HuH-7.5 (cell line): ENCODE results near the gene PSIP1.
"Not testable (repeated sequence)": the region's sequence is repeated elsewhere in the genome, so short reads cannot be mapped to it uniquely, and the experiment has no call there.

ENCODE experiments used
- DNase-seq: peaks from one replicate; pipeline ENCODE4 v3.0.0; 2011; ENCODE audit warnings: low spot score

PSIP1 gene

DNA sequence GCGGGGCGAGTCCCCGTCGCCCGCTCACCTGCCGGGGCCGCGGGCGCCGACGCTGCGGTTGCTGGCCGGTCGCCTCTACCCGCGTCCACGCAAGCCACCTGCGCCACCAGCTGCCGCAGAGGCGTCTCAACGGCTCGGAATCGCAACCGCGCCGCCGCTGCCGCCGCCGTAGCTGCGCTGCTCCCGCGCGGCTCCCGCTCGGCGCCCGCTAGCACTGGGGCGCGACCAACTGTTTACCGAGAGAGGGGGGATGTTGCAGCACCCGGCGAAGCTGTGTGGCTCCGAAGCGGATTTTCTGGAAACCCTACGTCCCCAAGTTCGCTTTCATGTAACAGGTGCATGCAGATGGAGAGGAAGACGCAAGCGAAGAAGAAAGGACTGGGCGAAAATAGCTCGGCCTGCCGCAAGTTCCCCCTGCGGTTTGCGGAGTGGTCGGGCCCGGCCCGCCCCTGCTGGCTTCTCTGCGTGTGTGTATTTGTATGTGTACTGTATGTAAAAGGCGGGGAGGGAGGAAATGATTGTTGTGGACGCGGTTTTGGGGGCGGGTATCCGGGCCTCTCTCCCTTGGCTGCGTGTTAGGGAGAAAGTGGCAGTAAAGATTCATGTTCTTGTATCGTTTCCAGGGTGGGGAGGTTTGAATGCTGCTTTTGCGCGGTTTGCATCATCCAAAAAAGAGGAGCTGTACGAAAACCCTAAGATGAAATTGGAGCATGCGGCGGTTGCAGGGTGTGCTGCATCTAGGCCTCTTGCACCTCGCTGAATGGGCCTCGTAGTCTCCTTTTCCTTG, at the start of gene PSIP1:
TSS of gene PSIP1 (minus strand) at position 182 of the 787 bp plus-strand sequence. CDS start 782 bp downstream, outside the sequence.
- DNase-seq: peak; percentile 49

DNA sequence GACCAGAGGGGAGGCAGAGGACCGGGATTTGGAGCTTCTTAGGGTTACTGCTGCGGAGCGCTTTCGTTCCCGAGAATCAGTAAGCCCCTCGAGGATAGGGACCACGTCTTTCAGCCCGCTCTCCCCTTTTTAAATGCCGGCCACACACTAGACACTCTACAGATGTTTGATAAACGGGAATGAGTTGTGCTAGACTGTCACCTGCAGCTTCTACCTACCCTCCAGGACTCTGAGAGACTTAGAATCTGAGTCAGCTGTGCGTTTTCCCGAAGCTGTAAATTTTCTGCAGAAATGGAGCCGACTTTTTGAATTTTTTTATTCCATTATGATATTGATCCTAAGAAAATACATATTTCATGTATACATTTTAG, 42.7 kb upstream of the PSIP1 start:
- DNase-seq: no peak

DNA sequence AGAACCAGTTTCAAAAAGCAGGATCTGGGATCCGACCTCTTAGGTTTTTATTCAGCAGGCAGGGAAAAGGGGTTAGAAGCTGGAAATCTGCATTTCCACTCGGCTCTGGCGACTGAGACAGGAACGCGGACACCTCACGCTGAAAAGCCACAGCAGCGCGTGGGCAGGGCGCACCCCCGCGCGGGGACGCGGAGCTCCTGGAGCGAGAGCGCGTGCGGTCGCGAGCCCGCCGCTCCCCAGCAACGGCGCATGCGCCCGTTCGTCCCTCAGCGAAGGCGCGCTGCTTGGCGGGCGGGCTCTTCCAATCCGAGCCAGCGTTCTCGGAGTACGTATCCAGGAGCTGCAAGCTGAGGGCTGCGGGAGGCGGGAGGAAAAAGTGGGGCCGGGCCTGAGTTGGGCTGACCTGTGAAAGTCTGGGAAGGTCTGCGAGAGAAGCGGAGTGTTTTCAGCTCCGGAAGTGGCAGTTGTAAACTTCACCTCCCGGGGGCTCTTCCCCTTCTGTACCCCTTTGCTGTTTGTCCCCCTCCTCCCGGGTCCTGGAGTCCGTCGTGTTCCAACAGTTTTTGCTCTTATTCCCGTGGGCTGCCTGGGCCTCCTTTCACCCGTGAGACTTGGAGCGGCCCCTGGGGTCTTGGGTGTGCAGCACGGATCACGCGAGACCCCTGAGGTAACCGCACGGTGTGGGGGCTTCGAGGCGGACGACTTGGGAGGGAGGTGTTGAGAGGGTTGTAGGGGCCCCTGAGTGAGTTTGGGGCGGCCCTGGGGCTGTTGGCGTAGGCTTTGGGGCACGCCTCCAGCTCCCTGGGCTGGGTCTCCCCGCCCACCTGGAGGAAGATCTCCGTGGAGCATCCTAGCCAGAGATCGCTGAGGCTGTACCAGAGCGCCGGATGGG, 42.1 kb upstream of the PSIP1 start, which contains the start of gene CCDC171:
TSS of gene CCDC171 (plus strand) at position 408 of the 892 bp plus-strand sequence. CDS start 11,046 bp downstream, outside the sequence.
- DNase-seq: peak; percentile 81

DNA sequence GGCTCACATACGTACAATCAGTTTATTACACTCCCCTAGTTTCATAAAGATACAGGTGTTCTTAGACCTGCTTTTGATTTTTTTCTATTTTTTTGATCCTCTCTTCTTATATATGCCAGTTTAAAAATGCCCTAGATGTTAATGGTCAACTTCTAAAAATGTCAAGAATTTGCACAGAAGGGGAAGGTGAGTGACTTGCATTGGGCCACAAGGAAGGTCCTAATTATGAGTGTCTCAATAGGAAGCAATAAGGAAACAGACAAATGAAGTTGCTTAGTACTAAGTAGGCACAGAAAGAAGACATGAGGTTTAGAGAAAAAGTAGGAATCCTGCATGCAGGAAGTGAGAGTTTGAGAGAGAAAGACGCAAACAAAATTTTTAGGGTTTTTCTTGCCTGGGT, 38.8 kb upstream of the PSIP1 start:
- no peak for DNase-seq

DNA sequence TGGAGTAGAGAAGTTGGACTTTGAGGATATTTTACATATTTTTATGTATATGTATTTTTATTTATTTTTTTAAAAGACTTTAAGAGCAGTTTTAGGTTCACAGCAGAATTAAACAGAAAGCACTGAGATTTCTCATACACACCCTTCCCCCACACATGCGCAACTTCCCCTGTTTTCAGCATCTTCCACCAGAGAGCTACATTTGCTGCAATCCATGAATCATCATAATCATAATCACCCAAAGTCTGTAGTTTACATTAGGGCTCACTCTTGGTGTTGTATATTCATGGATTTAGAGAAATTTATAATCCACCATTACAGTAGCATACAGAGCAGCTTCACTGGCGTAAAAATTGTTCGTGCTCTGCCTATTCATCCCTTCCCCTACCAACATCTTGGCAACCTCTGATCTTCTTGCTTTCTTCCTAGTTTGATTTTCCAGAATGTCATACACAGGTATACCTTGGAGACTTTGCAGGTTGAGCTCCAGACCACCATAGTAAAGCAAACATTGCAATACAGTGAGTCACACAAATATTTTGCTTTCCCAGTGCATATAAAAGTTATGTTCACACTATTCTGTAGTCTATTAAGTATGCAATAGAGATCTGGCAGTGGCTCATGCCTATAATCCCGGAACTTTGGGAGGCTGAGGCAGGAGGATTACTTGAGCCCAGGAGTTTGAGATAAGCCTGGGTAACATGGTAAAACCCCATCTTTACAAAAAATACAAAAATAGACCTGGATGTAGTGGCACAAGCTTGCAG, 32.5 kb upstream of the PSIP1 start:
- no peak for DNase-seq

DNA sequence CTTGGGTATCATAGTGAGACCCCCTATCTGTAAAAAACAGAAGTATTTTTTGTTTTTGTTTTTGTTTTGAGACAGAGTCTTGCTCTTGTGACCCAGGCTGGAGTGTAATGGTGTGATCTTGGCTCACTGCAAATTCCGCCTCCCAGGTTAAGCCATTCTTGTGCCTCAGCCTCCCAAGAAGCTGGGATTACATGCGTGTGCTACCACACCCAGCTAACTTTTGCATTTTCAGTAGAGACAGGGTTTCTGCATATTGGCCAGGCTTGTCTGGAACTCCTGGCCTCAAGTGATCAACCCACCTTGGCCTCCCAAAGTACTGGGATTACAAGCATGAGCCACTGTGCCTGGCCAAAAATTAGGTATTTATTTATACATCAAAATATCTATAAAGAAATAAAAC, 31.9 kb upstream of the PSIP1 start:
- DNase-seq: no peak

DNA sequence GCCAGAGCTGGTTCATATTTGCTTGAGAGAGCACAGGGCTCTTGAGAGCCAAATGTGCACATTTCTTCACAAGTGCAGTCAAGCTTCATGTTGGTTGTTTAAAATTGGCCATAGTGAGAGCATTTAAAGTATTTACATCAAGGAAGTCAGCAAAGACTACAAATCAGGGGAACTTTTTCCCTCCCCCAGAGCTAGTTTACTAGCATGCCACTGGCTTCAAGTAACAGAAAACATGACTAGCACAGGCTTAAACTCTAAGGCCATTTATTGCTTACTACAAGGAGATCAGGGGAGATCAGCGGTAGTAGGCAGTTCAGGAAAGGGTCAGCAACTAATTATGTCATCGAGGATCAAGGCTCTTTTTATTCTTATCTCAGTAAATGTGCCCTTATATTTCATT, 31.1 kb upstream of the PSIP1 start:
- DNase-seq: no peak

DNA sequence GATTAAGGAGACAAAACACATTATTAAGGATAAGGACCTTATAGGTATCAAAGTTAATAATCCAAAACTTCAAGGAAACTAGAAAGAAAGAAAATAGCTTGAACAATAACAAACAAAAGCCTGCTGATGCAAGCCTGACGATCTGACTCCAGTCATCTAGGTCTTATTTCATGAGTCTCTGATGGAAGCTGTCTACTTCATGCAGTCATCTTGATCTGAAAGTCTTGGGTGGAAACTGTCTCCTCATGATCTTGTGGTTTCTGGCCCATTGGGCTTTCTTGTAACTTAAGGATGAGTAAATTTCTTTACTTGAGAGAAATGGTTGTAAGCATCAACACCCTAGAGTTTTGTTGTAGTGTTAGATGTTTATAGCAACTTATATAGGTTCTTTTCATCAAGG, 20.6 kb upstream of the PSIP1 start:
- DNase-seq: no peak

DNA sequence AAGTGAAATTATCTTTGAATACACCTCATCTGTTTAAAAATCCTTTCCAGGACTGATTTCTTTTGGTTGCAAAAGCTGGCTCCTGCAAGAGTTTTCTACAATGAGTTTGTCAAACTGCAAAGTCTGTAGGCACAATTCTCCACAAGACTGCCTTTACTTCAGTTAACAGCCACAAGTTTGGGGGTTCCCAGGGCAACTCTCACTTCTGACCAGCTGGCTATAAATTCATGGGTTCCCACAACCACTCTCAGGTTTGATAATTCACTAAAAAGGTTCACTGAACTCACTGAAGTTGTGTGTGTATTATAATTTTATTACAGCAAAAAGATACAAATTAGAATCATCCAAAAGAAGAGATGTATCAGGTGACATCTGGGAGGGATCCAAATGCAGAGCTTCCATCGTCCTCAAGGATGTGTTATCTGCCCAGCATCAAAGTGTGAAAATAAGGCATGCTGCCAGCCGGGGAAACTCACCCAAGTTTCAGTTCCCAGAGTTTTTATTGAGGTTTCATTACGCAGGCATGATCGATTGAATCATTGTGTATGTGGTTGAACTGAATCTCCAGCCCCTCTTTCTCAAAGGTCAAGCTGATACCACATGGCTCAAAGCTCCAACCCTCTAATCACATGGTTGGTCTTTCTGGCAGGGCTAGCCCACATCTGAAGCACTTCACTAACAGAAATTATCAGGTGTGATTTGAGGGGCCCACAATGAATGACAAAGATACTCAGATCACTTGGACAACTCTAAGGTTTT, 19.0 kb upstream of the PSIP1 start:
- DNase-seq: no peak

DNA sequence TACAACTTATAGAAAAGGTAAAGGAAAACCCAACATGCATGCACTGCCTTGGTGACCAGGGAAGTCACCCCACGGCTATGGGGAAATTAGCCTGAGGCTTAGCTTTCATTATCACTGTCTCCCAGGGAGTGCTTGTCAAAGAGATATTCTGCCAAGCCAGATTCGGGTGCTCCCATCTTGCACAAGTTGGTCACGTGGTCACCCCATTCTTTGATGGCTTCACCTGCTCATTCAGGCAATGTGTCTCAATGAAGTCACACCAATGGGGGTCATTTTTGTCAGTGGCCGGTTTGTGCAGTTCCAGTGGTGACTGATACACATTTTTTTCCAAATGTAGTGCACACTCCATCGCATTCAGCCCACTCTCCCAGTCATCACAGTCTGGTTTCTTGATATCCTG, 16.3 kb upstream of the PSIP1 start:
- DNase-seq: not testable (repeated sequence)

DNA sequence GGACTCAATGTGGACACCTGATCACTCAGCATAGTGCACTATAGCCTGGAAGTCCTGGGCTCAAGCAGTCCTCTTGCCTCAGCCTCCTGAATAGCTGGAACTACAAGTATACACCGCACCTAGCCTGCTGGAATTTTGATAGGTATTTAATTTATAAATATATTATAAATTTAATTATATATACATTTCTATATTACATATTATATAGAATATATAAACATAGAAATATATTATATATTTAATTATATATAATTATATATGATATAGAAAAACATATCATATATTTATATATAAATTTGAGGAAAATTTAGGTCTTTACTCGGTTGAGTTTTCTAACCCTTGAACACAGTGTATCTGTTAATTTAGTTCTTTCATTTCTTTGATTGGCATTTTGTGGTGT, 15.2 kb upstream of the PSIP1 start:
- DNase-seq: no peak

DNA sequence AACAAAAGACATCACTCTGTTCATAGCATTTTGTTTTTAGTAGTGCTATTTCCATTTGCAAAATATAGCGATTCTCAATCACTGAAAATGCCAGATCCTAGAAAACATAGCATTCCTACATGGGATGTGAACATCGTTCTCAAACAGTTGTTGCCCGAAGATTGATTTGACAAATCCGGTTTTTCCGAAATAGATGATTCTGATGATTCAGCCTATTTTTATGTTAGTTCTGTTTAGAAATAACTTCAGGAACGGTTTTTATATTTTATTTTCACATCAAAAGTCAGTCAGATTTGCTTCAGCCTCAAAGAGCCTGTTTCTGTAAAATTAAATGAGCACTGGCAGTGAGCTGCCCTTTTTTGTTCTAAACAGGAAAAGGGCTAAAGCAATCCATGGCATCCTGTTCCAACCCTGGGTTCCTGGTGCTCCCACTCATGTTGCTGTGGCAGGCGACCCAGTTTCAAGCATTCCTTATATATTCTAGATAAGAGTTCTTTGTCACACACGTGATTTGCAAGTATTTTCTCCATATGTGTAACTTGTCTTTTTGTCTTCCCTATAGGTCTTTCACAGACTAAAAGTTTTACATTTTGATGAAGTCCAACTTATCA, 14.2 kb upstream of the PSIP1 start:
- DNase-seq: no peak

DNA sequence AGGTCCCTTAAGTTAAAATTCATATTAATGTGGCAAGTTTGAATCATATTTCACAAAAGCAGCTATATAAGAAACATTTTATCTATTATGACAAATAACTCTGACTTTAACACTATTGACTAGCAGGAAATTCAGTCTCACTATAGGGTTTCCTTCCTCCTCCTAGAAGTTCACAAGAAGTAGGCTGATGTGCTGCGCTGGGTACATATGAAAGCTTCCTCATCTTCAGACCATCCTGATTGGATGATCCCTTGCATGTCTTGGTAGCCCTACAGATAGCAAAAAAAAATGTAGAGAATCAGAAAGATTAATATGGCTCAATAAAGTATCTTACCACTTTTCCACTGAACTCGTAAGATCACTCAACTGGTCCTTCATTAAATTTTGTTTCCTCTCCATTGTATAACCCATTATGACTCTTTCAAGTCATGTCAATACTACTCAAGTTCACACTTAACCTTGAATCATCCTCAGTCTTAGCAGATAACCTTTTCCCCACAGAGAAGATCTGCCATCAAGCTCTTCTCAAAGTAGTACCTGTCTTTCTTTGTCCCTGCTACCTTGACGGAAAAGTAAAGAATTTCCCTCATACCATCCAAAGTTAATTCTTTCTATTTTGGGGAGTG, 11.5 kb upstream of the PSIP1 start:
- DNase-seq: no peak

DNA sequence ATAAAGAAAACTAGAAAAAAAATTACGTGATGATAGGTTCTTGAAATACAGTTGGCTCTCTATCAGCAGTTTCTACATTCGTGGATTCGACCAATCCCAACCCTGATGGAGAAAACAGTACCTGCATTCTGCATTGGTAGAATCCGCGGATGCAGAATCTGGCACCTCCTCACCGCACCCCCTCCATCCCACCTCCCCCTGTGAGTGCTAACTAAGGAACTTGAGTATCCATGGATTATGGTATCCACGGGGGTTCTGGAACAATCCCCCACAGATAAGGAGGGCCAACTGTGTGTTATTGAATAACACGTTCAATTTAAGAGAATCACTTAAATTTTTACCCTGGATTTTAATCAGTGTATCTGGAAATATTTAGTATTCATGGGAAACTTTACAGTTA, 10.5 kb upstream of the PSIP1 start:
- no peak for DNase-seq

DNA sequence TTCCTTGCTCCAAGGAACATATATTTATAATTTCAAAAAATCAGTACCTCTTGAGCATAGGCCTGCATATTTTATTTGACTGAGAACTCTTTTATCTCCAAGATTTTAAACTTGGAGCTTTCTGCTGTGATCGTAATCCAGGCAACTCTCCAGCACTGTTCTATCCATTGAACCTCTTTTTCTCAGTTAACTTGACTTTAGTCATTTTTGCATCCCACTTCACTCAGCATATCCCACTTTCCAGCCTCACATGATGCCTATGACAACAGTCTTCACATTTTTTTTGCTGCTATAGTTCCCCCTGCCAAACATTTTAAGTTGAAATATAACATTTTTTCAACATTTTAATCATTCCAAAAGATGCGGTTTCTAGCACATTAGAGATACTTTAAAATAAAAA, 9.1 kb upstream of the PSIP1 start:
- DNase-seq: no peak

DNA sequence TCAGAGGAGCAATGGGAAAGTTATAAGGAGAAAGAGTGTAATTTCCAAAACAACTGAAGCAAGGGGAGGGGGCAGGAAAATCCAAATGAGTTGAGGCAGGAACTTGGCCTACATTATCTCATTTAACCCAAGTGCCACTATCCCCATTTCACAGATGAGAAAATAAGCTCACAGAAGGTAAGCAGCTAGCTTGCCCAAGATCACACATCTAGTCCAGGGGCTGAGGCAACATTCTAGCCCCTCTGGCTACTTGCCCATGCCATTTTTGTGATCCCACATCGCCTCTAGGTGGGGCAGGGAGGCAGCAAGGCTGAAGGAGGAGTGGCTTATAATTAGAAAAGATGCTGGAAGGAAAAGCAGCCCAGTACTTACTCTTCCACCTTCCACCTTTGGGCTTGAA, 2.6 kb upstream of the PSIP1 start:
- DNase-seq: no peak

DNA sequence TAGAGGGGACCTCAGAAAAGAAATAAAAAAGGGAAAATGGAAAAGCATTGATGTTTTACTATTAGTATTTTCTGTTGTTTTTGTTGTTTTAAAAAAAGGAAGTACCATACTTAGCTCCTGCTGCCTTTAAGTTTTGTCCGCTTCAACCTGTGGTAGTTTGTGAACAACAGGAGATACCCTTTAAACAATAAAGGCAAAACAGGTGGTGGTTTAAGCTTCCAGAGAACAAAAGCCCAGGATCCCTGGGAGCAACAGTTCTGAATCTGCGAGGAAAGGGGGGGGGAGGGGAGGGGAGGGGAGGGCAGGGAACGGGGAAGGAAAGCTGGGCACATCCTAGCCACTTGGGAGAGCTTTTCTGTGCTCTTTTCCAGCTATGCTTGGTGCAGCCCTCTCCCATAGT, 2.1 kb upstream of the PSIP1 start:
- no peak for DNase-seq

DNA sequence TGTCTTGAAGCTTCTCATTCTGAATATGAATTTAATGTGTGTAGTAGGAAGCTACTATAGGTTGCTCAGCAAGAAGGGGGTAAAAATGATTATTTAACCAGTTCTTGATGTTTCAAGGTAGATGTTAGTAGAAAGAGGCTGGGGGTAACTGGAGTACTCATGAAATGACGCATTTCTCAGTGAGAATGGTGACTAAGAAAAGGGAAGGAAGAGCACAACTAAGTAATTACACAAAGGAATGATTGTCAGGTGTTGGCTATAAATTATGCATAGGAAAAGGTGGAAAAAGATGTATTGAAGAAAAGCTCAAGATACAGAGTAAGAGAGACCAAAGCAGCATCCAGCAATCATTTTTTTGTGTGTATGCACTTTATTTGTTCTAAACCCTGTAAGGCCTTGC, 1.4 kb upstream of the PSIP1 start:
- no peak for DNase-seq

DNA sequence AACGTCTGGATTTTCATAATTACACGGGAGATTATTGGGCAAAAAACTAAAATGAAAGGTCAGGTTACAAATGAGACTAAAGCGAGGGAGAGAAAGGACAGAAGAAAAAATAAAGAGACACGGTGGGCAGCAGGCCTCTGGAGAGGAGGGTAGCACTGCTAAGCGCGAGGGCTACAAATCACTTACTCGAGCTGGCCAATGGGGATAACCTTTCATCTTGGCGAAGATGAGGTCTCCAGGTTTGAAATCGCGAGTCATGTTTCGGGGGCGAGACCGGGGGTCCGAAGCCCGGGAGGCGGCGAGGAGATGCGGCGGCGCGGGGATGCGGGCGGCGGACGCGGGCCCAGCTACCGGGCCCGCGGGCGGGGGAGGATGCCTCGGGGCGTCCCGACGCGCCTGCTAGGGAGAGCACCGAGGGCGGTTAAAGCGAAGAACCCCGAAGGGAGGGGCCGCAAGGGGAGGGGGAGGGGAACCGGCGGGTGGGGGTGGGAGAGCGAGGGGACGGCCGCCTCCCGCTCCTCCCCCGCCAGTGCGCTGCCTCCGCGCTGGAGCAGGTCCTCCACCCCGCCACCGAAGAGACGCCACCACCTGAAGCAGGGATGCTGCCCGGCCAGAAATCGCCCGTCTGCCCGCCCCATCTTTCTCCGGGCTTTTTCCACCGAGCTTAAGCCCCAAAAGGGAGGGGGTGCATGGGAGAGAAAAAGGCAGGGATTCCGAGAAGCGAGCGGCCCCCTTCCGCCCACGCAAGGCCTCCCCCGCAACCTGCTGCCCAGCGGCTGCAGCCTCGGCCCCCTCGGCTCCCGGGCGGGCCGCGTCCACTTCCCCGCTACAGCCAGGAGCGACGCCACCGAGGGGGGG, 610 bp downstream of the PSIP1 start:
- DNase-seq: peak; percentile 18

DNA sequence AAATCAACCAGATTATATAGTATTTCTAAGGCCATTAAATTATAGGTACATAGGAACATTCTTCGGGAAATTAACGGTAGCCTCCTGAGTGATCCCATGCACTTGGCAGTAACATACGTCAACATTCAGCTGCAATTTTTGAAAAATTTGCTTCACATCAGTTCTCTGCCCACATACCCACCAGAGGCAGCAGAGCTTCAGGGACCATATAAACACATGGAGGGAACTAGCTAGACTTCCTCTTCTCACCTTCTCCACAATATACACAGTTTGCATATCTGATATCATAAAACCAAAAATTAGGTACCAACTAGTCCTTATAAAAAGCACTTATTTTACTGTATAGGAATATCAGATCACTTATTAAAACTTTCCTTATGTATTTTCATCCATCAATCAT, 4.8 kb downstream of the PSIP1 start:
- DNase-seq: no peak
